SW480 (cell line): ENCODE measurements around the gene NINL.
"Not testable (repeated sequence)": the region's sequence is repeated elsewhere in the genome, so short reads cannot be mapped to it uniquely, and the experiment has no call there.

ENCODE experiments used
- DNase-seq: peaks from one replicate; pipeline ENCODE4 v3.0.0-alpha.2; 2016; ENCODE audit warnings: low spot score

NINL gene

GRCh38 chr20:25592135-25592852 is 7.0 kb upstream of the NINL start:
- no peak for DNase-seq

GRCh38 chr20:25590778-25591177 is 5.4 kb upstream of the NINL start:
- DNase-seq, result not testable (repeated sequence)

- DNase-seq, result no peak
Measured at GRCh38 chr20:25588491-25588890, 3.2 kb upstream of the NINL start.

- no peak for DNase-seq
Measured at GRCh38 chr20:25587536-25587935, 2.2 kb upstream of the NINL start.

- no peak for DNase-seq
Measured at GRCh38 chr20:25586877-25587276, 1.5 kb upstream of the NINL start.

- DNase-seq, result not testable (repeated sequence)
Measured at GRCh38 chr20:25583607-25584006, 1.7 kb downstream of the NINL start.

GRCh38 chr20:25580711-25581110 is 4.6 kb downstream of the NINL start:
- no peak for DNase-seq

- no peak for DNase-seq
Measured at GRCh38 chr20:25579081-25579770, 6.1 kb downstream of the NINL start.

- no peak for DNase-seq
Measured at GRCh38 chr20:25576783-25577530, 8.4 kb downstream of the NINL start.

GRCh38 chr20:25574411-25574810 is 10.9 kb downstream of the NINL start:
- no peak for DNase-seq

- no peak for DNase-seq
Measured at GRCh38 chr20:25573288-25574251, 11.8 kb downstream of the NINL start.

GRCh38 chr20:25571817-25572216 is 13.5 kb downstream of the NINL start:
- DNase-seq, result no peak

- no peak for DNase-seq
Measured at GRCh38 chr20:25571240-25571639, 14.1 kb downstream of the NINL start.

- DNase-seq, result no peak
Measured at GRCh38 chr20:25570148-25570530, 15.2 kb downstream of the NINL start.

GRCh38 chr20:25567286-25567685 is 18.0 kb downstream of the NINL start:
- no peak for DNase-seq

- no peak for DNase-seq
Measured at GRCh38 chr20:25566821-25567220, 18.5 kb downstream of the NINL start.

GRCh38 chr20:25565578-25566157 is 19.7 kb downstream of the NINL start:
- no peak for DNase-seq

- DNase-seq, result no peak
Measured at GRCh38 chr20:25563876-25564275, 21.5 kb downstream of the NINL start.

- no peak for DNase-seq
Measured at GRCh38 chr20:25563362-25563761, 22.0 kb downstream of the NINL start.

GRCh38 chr20:25561771-25562170 is 23.6 kb downstream of the NINL start:
- not testable (repeated sequence) for DNase-seq

GRCh38 chr20:25553819-25554296 is 31.5 kb downstream of the NINL start:
- DNase-seq, result no peak
